CD4-positive, alpha-beta T cell (primary cell): ENCODE data around the gene GALNT8. TPM values are rescaled to one million over a fixed set of nuclear protein-coding genes. Genes with fewer than 3 reads are reported as not detected.

Experiments
- ATAC-seq: fragments of 200-7000 bp; cut with Tn5 transposase; one replicate; pipeline ENCODE4 v1.10.0; 2022; ENCODE audit warnings: mild to moderate bottlenecking; ENCODE audit not compliant: poor library complexity
- CTCF ChIA-PET: fragments of 350-600 bp; sonication (Branson Sonifier 250); formaldehyde crosslinking; loops from one replicate; lab custom pipeline; 2021; ENCODE audit warnings: antibody characterized with exemption, inconsistent platforms; lab: Charles Lee
- POLR2A ChIA-PET: fragments of 350-600 bp; sonication (Branson Sonifier 250); formaldehyde crosslinking; loops from one replicate; lab custom pipeline; 2021; ENCODE audit warnings: antibody characterized with exemption, inconsistent platforms; lab: Charles Lee
- DNase-seq, 14 experiments: peaks; one replicate each; pipeline ENCODE4 v3.0.0-alpha.2; 2013 to 2020; ENCODE audit warnings: mixed read lengths in 2 of 14
- H3K27ac ChIP-seq, 2 donors: one replicate each; pipeline versions ENCODE4 v1.5.1 to v1.7.0; 2013; ENCODE audit warnings: low read length in 2 of 2, low read depth in 1 of 2, mild to moderate bottlenecking in 1 of 2
- H3K27me3 ChIP-seq, 2 experiments: 1 replicate in 1 of 2; 2 replicates in 1 of 2; pipeline versions ENCODE4 v1.6.1 to v1.7.0; 2013; ENCODE audit warnings: low read length in 2 of 2, control low read depth in 1 of 2, mild to moderate bottlenecking in 1 of 2, moderate library complexity in 1 of 2; ENCODE audit not compliant: insufficient read depth in 2 of 2, control insufficient read depth in 1 of 2
- H3K36me3 ChIP-seq: one replicate; pipeline ENCODE4 v1.6.1; 2013; ENCODE audit warnings: low read length, control low read depth; ENCODE audit not compliant: insufficient read depth
- H3K4me1 ChIP-seq: one replicate; pipeline ENCODE4 v1.6.1; 2013; ENCODE audit warnings: low read length, control low read depth; ENCODE audit not compliant: insufficient read depth
- H3K4me3 ChIP-seq: one replicate; pipeline ENCODE4 v1.5.1; 2013; ENCODE audit warnings: mild to moderate bottlenecking, low read length, moderate library complexity
- H3K9me3 ChIP-seq, 2 experiments: 1 replicate in 1 of 2; 2 replicates in 1 of 2; pipeline versions ENCODE4 v1.6.1 to v1.7.0; 2013; ENCODE audit warnings: low read length in 2 of 2, mild to moderate bottlenecking in 2 of 2, control low read depth in 1 of 2, moderate library complexity in 1 of 2; ENCODE audit not compliant: control insufficient read depth in 1 of 2, insufficient read depth in 1 of 2
- H3K27ac Mint-ChIP-seq: one replicate; pipeline ENCODE4 v1.8.0; 2020; ENCODE audit warnings: mixed read lengths
- H3K27me3 Mint-ChIP-seq: one replicate; pipeline ENCODE4 v1.8.0; 2021; ENCODE audit warnings: mixed read lengths
- H3K36me3 Mint-ChIP-seq: one replicate; pipeline ENCODE4 v1.8.0; 2021; ENCODE audit warnings: low read depth, mixed read lengths
- H3K4me1 Mint-ChIP-seq: one replicate; pipeline ENCODE4 v1.8.0; 2021; ENCODE audit warnings: low read depth, mixed read lengths
- H3K4me3 Mint-ChIP-seq: one replicate; pipeline ENCODE4 v1.8.0; 2020; ENCODE audit warnings: mild to moderate bottlenecking, mixed read lengths
- H3K9me3 Mint-ChIP-seq: one replicate; pipeline ENCODE4 v1.8.0; 2020; ENCODE audit warnings: mixed read lengths
- intact Hi-C, 2 experiments: fragments of 100-400 bp; cut with DNase I in 1 of 2; cut with micrococcal nuclease in 1 of 2; formaldehyde crosslinking; loops; one replicate each; pipeline versions ENCODE4 v1.15.1 to v1.9.0; 2023 to 2025; cut with DNase I, micrococcal nuclease
- polyA plus RNA-seq, 2 donors: library from polyadenylated mRNA; unstranded; fragments of 120-200 nt; gene quantifications; one replicate each; pipeline ENCODE4 v1.2.1, GENCODE V29; 2013
- total RNA-seq, 174 experiments: library from RNA in 2 of 174; stranded (reverse) in 2 of 174; gene quantifications; one replicate each; pipeline ENCODE4 v1.2.3 and lab custom pipeline; 2021 to 2026
- TF ChIP-seq, protein P1 (sequence below): fragments of 200-600 bp; IDR thresholded peaks from one replicate; pipeline ENCODE4 v1.8.0; 2022; ENCODE audit warnings: antibody characterized with exemption, mild to moderate bottlenecking

The GALNT8 gene, protein sequence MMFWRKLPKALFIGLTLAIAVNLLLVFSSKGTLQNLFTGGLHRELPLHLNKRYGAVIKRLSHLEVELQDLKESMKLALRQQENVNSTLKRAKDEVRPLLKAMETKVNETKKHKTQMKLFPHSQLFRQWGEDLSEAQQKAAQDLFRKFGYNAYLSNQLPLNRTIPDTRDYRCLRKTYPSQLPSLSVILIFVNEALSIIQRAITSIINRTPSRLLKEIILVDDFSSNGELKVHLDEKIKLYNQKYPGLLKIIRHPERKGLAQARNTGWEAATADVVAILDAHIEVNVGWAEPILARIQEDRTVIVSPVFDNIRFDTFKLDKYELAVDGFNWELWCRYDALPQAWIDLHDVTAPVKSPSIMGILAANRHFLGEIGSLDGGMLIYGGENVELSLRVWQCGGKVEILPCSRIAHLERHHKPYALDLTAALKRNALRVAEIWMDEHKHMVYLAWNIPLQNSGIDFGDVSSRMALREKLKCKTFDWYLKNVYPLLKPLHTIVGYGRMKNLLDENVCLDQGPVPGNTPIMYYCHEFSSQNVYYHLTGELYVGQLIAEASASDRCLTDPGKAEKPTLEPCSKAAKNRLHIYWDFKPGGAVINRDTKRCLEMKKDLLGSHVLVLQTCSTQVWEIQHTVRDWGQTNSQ
- total RNA-seq (under 1 TPM; 0.44 to 0.56 TPM), total RNA-seq (lab: John Stamatoyannopoulos, UW) (0 to 4.6 (median 0.51) reads per million in 172 experiments)
- polyA plus RNA-seq (2013, experiment 1 of 2), result 1.2 TPM
- polyA plus RNA-seq (2013, experiment 2 of 2), result 2.3 TPM

DNA sequence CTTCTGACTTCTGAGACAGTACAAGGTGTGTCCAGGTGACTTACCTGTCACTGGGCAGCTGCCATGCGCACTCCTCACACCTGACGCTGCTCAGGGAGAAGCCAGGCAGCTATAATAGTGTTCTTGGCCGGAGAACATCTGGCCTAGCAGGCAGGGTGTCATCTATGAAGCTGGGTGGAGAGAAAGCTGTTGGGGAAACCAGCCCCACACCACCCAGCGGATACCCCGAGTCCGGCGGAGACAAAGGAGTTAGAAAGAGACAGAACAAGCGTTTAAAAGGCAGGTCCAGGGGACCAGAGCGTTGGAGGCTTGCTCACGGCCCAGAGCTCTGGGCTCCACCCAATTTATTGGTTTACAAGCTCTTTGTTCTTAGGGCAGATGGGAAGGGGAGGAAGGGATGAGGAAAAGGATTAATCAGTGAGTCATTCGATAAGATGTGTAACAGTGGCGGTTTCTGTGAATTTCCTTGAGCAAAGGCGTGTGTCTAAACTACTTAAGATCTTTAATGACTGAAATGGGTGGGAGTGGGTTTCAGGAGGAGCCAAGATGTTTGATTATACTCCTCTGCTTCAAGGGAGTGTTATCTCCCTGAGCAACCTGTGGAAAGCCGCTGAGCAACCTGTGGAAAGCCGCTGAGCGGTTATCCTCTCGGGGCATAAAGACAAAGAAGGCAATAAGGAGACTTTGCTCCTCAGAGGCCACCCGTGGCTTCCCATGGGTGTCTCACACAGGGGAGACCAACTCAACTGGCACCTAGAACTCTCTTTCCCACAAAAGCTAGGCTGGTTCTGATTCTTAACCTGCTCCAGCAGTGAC lies at the start of gene GALNT8:
Gene GALNT8 (plus strand): TSS at position 580 of the 816 bp plus-strand sequence. CDS start 278 bp downstream, outside the sequence.
- Histone ChIP-seq H3K27ac (no peak within 1 kb of the TSS), H3K9me3 (no peaks in the 10 kb centered on the region), H3K4me3 (no peak within 1 kb of the TSS), H3K27me3 (peaks cover 10 to 13% of the 10 kb centered on the region in 2 experiments), H3K36me3 (no peaks in the 10 kb centered on the region), H3K4me1 (no peaks in the 10 kb centered on the region)
- H3K9me3 Mint-ChIP-seq, result no peaks in the 10 kb centered on the region
- TF ChIP-seq, protein P1, sequence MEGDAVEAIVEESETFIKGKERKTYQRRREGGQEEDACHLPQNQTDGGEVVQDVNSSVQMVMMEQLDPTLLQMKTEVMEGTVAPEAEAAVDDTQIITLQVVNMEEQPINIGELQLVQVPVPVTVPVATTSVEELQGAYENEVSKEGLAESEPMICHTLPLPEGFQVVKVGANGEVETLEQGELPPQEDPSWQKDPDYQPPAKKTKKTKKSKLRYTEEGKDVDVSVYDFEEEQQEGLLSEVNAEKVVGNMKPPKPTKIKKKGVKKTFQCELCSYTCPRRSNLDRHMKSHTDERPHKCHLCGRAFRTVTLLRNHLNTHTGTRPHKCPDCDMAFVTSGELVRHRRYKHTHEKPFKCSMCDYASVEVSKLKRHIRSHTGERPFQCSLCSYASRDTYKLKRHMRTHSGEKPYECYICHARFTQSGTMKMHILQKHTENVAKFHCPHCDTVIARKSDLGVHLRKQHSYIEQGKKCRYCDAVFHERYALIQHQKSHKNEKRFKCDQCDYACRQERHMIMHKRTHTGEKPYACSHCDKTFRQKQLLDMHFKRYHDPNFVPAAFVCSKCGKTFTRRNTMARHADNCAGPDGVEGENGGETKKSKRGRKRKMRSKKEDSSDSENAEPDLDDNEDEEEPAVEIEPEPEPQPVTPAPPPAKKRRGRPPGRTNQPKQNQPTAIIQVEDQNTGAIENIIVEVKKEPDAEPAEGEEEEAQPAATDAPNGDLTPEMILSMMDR, result no peak
- no peak within 1 kb of the TSS for H3K4me3 Mint-ChIP-seq
- H3K4me1 Mint-ChIP-seq, result no peaks in the 10 kb centered on the region
- ChIA-PET POLR2A (no interaction called here), CTCF (no interaction called here)
- DNase-seq (no peak), ATAC-seq (no peak)
- H3K27me3 Mint-ChIP-seq, result peaks cover 49% of the 10 kb centered on the region
- no peaks in the 10 kb centered on the region for H3K36me3 Mint-ChIP-seq
- no peak within 1 kb of the TSS for H3K27ac Mint-ChIP-seq
- intact Hi-C loops, result no loop called here

DNA sequence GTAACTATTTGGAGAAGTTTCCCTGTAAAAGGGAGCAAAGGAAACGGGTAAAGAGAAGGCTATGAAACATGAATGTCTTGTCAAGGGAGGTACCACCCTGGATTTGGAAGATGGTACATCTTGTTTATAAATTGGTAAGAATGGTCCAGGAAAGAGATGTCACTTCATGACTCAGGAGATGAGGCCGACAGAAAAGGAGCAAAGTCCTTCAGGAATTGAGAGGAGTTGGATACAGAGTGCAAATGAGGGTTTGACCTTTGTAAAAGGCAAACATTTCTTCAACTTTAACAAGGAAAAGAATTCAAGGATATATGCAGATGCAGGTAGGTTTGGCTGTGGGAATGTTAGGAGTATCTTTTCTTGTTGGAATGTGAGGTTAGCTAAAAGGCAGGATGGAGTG lies 40.5 kb upstream of the GALNT8 start:
- intact Hi-C loops, result no loop called here
- POLR2A ChIA-PET, result no interaction called here
- peaks cover 26% of the 10 kb centered on the region for H3K36me3 ChIP-seq
- no peak overlapping the region for H3K4me3 ChIP-seq
- H3K36me3 Mint-ChIP-seq, result peaks cover 63% of the 10 kb centered on the region
- CTCF ChIA-PET, result no interaction called here
- H3K27me3 Mint-ChIP-seq, result no peaks in the 10 kb centered on the region
- H3K27me3 ChIP-seq, result no peaks in the 10 kb centered on the region
- no peak overlapping the region for H3K27ac ChIP-seq
- DNase-seq (no peak), ATAC-seq (no peak)
- no peaks in the 10 kb centered on the region for H3K9me3 Mint-ChIP-seq
- no peak overlapping the region for H3K27ac Mint-ChIP-seq
- H3K9me3 ChIP-seq, result no peaks in the 10 kb centered on the region
- no peaks in the 10 kb centered on the region for H3K4me1 ChIP-seq
- H3K4me1 Mint-ChIP-seq, result no peaks in the 10 kb centered on the region
- no peak overlapping the region for H3K4me3 Mint-ChIP-seq
- TF ChIP-seq, protein P1, result no peak

DNA sequence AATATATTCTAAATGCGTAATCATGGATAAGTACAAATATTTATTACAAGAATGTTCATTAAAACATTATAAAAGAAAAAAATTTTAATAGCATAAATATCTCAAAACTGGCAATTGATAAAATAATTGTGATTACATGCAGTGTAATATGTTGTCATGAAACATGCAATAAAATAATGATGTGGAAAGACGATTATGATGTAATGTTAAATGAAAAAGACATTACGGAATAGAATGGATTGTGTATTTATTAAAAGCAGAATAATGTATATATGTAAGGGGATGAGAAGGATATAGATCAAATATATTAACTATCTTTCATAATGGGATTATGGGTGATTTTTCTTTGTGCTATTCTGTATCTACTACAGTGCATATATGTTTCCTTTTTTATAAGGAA lies 38.5 kb upstream of the GALNT8 start:
- peaks cover 46% of the 10 kb centered on the region for H3K36me3 ChIP-seq

More for the DNA sequence above, 38.5 kb upstream of the GALNT8 start:
- H3K27me3 ChIP-seq, result no peaks in the 10 kb centered on the region
- TF ChIP-seq, protein P1, result no peak
- ATAC-seq (no peak), DNase-seq (no peak)
- Mint-ChIP-seq H3K4me1 (no peaks in the 10 kb centered on the region), H3K36me3 (peaks cover 77% of the 10 kb centered on the region), H3K27me3 (no peaks in the 10 kb centered on the region), H3K27ac (no peak overlapping the region), H3K4me3 (no peak overlapping the region), H3K9me3 (no peaks in the 10 kb centered on the region)
- H3K4me3 ChIP-seq, result no peak overlapping the region
- POLR2A ChIA-PET, result no interaction called here
- intact Hi-C loops, result no loop called here
- CTCF ChIA-PET, result no interaction called here
- H3K4me1 ChIP-seq, result no peaks in the 10 kb centered on the region
- no peaks in the 10 kb centered on the region for H3K9me3 ChIP-seq
- no peak overlapping the region for H3K27ac ChIP-seq
